HCT116 (cell line): ENCODE results near the gene WDR88. TPM values are rescaled to one million over a fixed set of nuclear protein-coding genes. Genes with fewer than 3 reads are reported as not detected.

Experiments used
- ATAC-seq: fragments of 200-7000 bp; cut with Tn5 transposase; 2 replicates; pipeline ENCODE4 v1.9.1; 2020; ENCODE audit warnings: mild to moderate bottlenecking, moderate library complexity
- BruUV-seq: library from RNA; stranded (reverse); fragments of 400-500 nt; replicated peaks from 2 replicates; lab custom pipeline; 2021; lab: Mats Ljungman, UMichigan
- CTCF ChIA-PET: fragments of 300-600 bp; sonication (Branson Sonifier 250); formaldehyde crosslinking; loops from one replicate; lab custom pipeline; 2021; ENCODE audit warnings: antibody characterized with exemption; lab: Charles Lee
- POLR2A ChIA-PET: fragments of 300-600, 350-600 bp; sonication (Branson Sonifier 250); formaldehyde crosslinking; loops from one replicate; lab custom pipeline; 2021; ENCODE audit warnings: antibody characterized with exemption; lab: Charles Lee
- RAD21 ChIA-PET, 2 experiments: fragments of 300-600 bp; sonication (Branson Sonifier 250); formaldehyde crosslinking; loops; one replicate each; lab custom pipeline; 2023; ENCODE audit warnings: low total read pairs in 2 of 2; ENCODE audit not compliant: uncharacterized antibody in 2 of 2, unreplicated experiment in 2 of 2, low non-redundant PET in 1 of 2; lab: Charles Lee
- DNase-seq: peaks from one replicate; pipeline ENCODE4 v3.0.0-alpha.2; 2010; ENCODE audit warnings: low read depth, low spot score
- H2AFZ ChIP-seq: fragments of 200-600 bp; shearing (Covaris generic), sonication (generic); 2 replicates; pipeline ENCODE4 v1.6.1; 2017; ENCODE audit warnings: low read depth, mixed run types, mixed read lengths, antibody characterized with exemption, low read length; ENCODE audit not compliant: poor library complexity, severe bottlenecking
- H3K27ac ChIP-seq: 2 replicates; pipeline ENCODE4 v1.5.1; 2012; ENCODE audit warnings: low read depth, low read length
- H3K27me3 ChIP-seq: fragments of 200-600 bp; sonication (generic); 2 replicates; pipeline ENCODE4 v1.6.1; 2016; ENCODE audit warnings: mixed run types, low read length, mixed read lengths; ENCODE audit not compliant: insufficient read depth
- H3K36me3 ChIP-seq, 2 experiments: fragments of 200-500 bp in 1 of 2; fragments of 200-600 bp in 1 of 2; sonication (Bioruptor generic) in 1 of 2; sonication (generic) in 1 of 2; 2 replicates each; pipeline versions ENCODE4 v1.5.1 to v1.6.1; 2014 to 2016; ENCODE audit warnings: low read length in 2 of 2, inconsistent platforms in 1 of 2, mixed read lengths in 1 of 2, mixed run types in 1 of 2; ENCODE audit not compliant: insufficient read depth in 2 of 2, control insufficient read depth in 1 of 2
- H3K4me1 ChIP-seq, 2 experiments: fragments of 200-600 bp in 1 of 2; sonication (generic) in 1 of 2; 2 replicates each; pipeline versions ENCODE4 v1.5.1 to v1.6.1; 2012 to 2017; ENCODE audit warnings: low read length in 2 of 2, inconsistent platforms in 1 of 2, mild to moderate bottlenecking in 1 of 2, mixed read lengths in 1 of 2, mixed run types in 1 of 2, moderate library complexity in 1 of 2; ENCODE audit not compliant: insufficient read depth in 2 of 2, control insufficient read depth in 1 of 2
- H3K4me2 ChIP-seq: fragments of 200-600 bp; sonication (generic); 2 replicates; pipeline ENCODE4 v1.6.1; 2017; ENCODE audit warnings: mixed run types, low read length, mixed read lengths
- H3K4me3 ChIP-seq, 2 experiments: fragments of 200-600 bp in 1 of 2; sonication (generic) in 1 of 2; replicated peaks in 1 of 2; 2 replicates each; pipeline ENCODE4 v1.5.1; 2011 to 2016; ENCODE audit warnings: low read length in 2 of 2, control low read depth in 1 of 2, low read depth in 1 of 2, mild to moderate bottlenecking in 1 of 2, mixed read lengths in 1 of 2, mixed run types in 1 of 2
- H3K79me2 ChIP-seq: fragments of 200-600 bp; sonication (generic); 2 replicates; pipeline ENCODE4 v1.6.1; 2017; ENCODE audit warnings: mild to moderate bottlenecking, mixed run types, low read length, moderate library complexity, mixed read lengths; ENCODE audit not compliant: insufficient read depth
- H3K9ac ChIP-seq: fragments of 200-600 bp; sonication (generic); 2 replicates; pipeline ENCODE4 v1.6.1; 2016; ENCODE audit warnings: low read length, mixed read lengths
- H3K9me2 ChIP-seq: fragments of 200-600 bp; sonication (generic), shearing (Covaris generic); 2 replicates; pipeline ENCODE4 v1.6.1; 2017; ENCODE audit warnings: mixed run types, mild to moderate bottlenecking, moderate library complexity; ENCODE audit not compliant: insufficient read depth
- H3K9me3 ChIP-seq, 2 experiments: fragments of 200-500 bp in 1 of 2; fragments of 200-600 bp in 1 of 2; sonication (Bioruptor generic) in 1 of 2; sonication (generic) in 1 of 2; 2 replicates each; pipeline ENCODE4 v1.6.1; 2014 to 2017; ENCODE audit warnings: low read length in 2 of 2, mixed read lengths in 2 of 2, inconsistent platforms in 1 of 2, low read depth in 1 of 2, mild to moderate bottlenecking in 1 of 2, mixed run types in 1 of 2, moderate library complexity in 1 of 2; ENCODE audit not compliant: control insufficient read depth in 1 of 2, insufficient read depth in 1 of 2
- H4K20me1 ChIP-seq: fragments of 200-600 bp; sonication (generic), shearing (Covaris generic); 2 replicates; pipeline ENCODE4 v1.6.1; 2017; ENCODE audit warnings: mixed run types, mild to moderate bottlenecking, moderate library complexity; ENCODE audit not compliant: insufficient read depth
- ATF3 ChIP-seq: IDR thresholded peaks from 2 replicates; pipeline ENCODE4 v1.6.1; 2012
- CBX3 ChIP-seq: IDR thresholded peaks from 2 replicates; pipeline ENCODE4 v1.6.1; 2012; ENCODE audit warnings: low read depth
- CEBPB ChIP-seq: IDR thresholded peaks from 2 replicates; pipeline ENCODE4 v1.6.1; 2012; ENCODE audit warnings: low read depth
- CTCF ChIP-seq, 3 experiments: fragments of 200-600 bp in 1 of 3; sonication (generic) in 1 of 3; IDR thresholded peaks in 2 of 3; conservative IDR thresholded peaks in 1 of 3; 2 replicates each; pipeline ENCODE4 v1.5.1; 2012 to 2017; ENCODE audit warnings: low read depth in 2 of 3, low read length in 2 of 3, antibody characterized with exemption in 1 of 3, borderline replicate concordance in 1 of 3, control low read depth in 1 of 3, mild to moderate bottlenecking in 1 of 3, mixed read lengths in 1 of 3, mixed run types in 1 of 3, moderate library complexity in 1 of 3; ENCODE audit not compliant: insufficient read depth in 1 of 3
- ELF1 ChIP-seq: IDR thresholded peaks from 2 replicates; pipeline ENCODE4 v1.6.1; 2012; ENCODE audit warnings: low read depth, borderline replicate concordance
- FOSL1 ChIP-seq: IDR thresholded peaks from 2 replicates; pipeline ENCODE4 v1.6.1; 2012; ENCODE audit warnings: low read depth
- JUND ChIP-seq: IDR thresholded peaks from 2 replicates; pipeline ENCODE4 v1.6.1; 2012
- SIN3A ChIP-seq: IDR thresholded peaks from 2 replicates; pipeline ENCODE4 v1.6.1; 2012; ENCODE audit warnings: low read depth
- YY1 ChIP-seq: IDR thresholded peaks from 2 replicates; pipeline ENCODE4 v1.6.1; 2011; ENCODE audit warnings: low read length, low read depth, moderate library complexity, mild to moderate bottlenecking; ENCODE audit not compliant: insufficient replicate concordance; ENCODE audit errors: extremely low read depth
- ZNF274 ChIP-seq: fragments of 200-500 bp; sonication (Bioruptor generic); IDR thresholded peaks from 2 replicates; pipeline ENCODE4 v1.6.1; 2014; ENCODE audit warnings: mild to moderate bottlenecking, low read depth, low read length, inconsistent platforms
- intact Hi-C: fragments of 100-400 bp; cut with micrococcal nuclease; formaldehyde crosslinking; loops from 2 replicates; pipeline ENCODE4 v1.10.0; 2022
- total RNA-seq: library from RNA; stranded (reverse); gene quantifications from one replicate; pipeline ENCODE4 v1.2.1, GENCODE V29; 2021; ENCODE audit not compliant: unreplicated experiment
- TF ChIP-seq, protein P1 (sequence below): IDR thresholded peaks from 2 replicates; pipeline ENCODE4 v1.6.1; 2012

Gene WDR88
- total RNA-seq, 1 experiment from 2014 or later, result not detected

- Histone ChIP-seq H3K9me2 (no peaks in the 10 kb centered on the region), H3K36me3 (peaks cover 0 to 7% of the 10 kb centered on the region in 2 experiments; a peak in 2 of 4 replicates), H2AFZ (no peak overlapping the region), H3K79me2 (peaks cover 14% of the 10 kb centered on the region), H3K4me3 (no peak overlapping the region), H3K27ac (no peak overlapping the region), H3K4me1 (peaks cover 11 to 18% of the 10 kb centered on the region in 2 experiments), H3K9me3 (no peaks in the 10 kb centered on the region), H3K9ac (no peak overlapping the region), H3K27me3 (no peaks in the 10 kb centered on the region), H3K4me2 (no peak overlapping the region), H4K20me1 (no peaks in the 10 kb centered on the region)
- TF ChIP-seq CTCF (IDR thresholded peaks at IDR 0.05 in 2 of 3, conservative IDR thresholded peaks at IDR 0.05 in 1 of 3; ENCODE audit: borderline replicate concordance in 1 of 3, insufficient read depth in 1 of 3, low read depth in 2 of 3, low read length in 2 of 3) (no peak), CEBPB (no peak), ATF3 (no peak), ELF1 (no peak), CBX3 (no peak), YY1 (no peak), FOSL1 (no peak), ZNF274 (no peak), JUND (no peak), SIN3A (no peak)
- TF ChIP-seq, protein P1, sequence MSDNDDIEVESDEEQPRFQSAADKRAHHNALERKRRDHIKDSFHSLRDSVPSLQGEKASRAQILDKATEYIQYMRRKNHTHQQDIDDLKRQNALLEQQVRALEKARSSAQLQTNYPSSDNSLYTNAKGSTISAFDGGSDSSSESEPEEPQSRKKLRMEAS, result no peak
- intact Hi-C loops, result no loop called here
- no peak for DNase-seq
- no TSS peak for BruUV-seq
- no peak for ATAC-seq
- CTCF ChIA-PET, result no interaction called here
- POLR2A ChIA-PET, result no interaction called here
- RAD21 ChIA-PET, result no interaction called here
Measured at GRCh38 chr19:33197591-33198000, 65.7 kb downstream of the WDR88 start.
